Smooth muscle cell of bladder (primary cell): Measurements from ENCODE around the gene REC8. TPM values are rescaled to one million over a fixed set of nuclear protein-coding genes. Genes with fewer than 3 reads are reported as not detected.

Experiments
- total RNA-seq: library from RNA; depleted of rRNA; stranded (reverse); fragments of >200 nt; gene quantifications from 2 replicates; pipeline ENCODE4 v1.2.3, GENCODE V29; 2014

REC8 gene, protein sequence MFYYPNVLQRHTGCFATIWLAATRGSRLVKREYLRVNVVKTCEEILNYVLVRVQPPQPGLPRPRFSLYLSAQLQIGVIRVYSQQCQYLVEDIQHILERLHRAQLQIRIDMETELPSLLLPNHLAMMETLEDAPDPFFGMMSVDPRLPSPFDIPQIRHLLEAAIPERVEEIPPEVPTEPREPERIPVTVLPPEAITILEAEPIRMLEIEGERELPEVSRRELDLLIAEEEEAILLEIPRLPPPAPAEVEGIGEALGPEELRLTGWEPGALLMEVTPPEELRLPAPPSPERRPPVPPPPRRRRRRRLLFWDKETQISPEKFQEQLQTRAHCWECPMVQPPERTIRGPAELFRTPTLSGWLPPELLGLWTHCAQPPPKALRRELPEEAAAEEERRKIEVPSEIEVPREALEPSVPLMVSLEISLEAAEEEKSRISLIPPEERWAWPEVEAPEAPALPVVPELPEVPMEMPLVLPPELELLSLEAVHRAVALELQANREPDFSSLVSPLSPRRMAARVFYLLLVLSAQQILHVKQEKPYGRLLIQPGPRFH
- 0.85 and 1.2 TPM in 2 replicates for total RNA-seq

GRCh38 chr14:24171422-24172260 is at the start of gene REC8:
Gene REC8, plus strand, starts transcription at chr14:24172080. Its CDS starts 473 bp downstream, at chr14:24172553.

GRCh38 chr14:24130380-24130716 is 41.5 kb upstream of the REC8 start, which contains the start of gene FITM1:
Gene FITM1, plus strand, starts transcription at chr14:24130659. Its CDS starts 905 bp downstream, at chr14:24131564.

DNA sequence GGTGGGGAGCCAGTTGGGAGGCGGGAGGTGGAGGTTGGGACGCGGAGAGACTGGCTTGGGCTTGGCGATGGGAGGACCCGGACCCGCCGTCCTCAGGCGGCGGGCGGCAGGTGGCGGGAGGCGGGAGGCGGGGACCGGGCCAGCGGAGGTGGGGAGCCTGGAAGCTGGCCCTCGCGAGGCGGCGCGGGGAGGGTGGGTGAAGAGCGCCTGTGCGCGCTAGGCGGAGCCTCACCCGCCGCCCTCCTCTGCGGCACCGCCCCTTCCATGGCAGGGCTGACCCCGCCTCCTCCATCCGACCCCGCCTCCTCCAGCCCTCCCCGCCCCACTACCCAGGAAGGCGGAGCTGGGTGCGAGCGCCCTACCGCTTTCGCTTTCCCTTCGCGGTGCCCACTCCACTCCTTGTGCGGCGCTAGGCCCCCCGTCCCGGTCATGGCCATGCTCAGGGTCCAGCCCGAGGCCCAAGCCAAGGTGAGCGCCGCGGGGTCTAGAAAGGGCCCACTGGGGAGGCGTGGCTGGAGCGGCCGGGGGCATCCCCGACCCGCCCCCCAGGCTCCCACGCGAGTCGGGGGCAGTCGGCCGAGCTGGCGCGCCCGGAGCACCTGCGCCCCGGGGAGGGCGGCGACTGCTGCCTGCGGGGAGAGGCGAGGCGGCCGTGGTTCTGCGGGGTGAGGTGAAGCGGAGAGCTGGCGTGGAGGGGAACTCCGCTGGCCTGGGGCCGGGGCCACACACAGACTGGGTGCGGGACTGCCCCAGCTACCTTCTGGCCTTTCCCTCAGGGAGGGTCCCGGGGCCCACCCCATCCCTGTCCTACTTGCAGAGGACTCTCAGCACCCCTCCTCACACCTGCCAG is 35.8 kb upstream of the REC8 start, which contains the start of gene PSME1:
Gene PSME1 (plus strand): TSS at position 361 of the 850 bp plus-strand sequence. CDS start 69 bp downstream, at position 430.

GRCh38 chr14:24141097-24141880 is 30.6 kb upstream of the REC8 start, which contains the start of gene EMC9:
Gene EMC9, minus strand, starts transcription at chr14:24141591. Its CDS starts 287 bp downstream, at chr14:24141304.

GRCh38 chr14:24146453-24146977 is 25.4 kb upstream of the REC8 start, which contains the start of gene PSME2:
Gene PSME2, minus strand, starts transcription at chr14:24146610. Its CDS starts 29 bp downstream, at chr14:24146581.

GRCh38 chr14:24146978-24147760 is 24.7 kb upstream of the REC8 start, which contains the start of gene RNF31:
Gene RNF31, plus strand, starts transcription at chr14:24147498. Its CDS starts 201 bp downstream, at chr14:24147699.

GRCh38 chr14:24160850-24161804 is 10.8 kb upstream of the REC8 start, which contains the start of gene IRF9:
Gene IRF9, plus strand, starts transcription at chr14:24161265. Its CDS starts 880 bp downstream, at chr14:24162145.

GRCh38 chr14:24188251-24189058 is 16.6 kb downstream of the REC8 start, which contains the start of gene IPO4:
Gene IPO4, minus strand, starts transcription at chr14:24188816. Its CDS starts 29 bp downstream, at chr14:24188787.

DNA sequence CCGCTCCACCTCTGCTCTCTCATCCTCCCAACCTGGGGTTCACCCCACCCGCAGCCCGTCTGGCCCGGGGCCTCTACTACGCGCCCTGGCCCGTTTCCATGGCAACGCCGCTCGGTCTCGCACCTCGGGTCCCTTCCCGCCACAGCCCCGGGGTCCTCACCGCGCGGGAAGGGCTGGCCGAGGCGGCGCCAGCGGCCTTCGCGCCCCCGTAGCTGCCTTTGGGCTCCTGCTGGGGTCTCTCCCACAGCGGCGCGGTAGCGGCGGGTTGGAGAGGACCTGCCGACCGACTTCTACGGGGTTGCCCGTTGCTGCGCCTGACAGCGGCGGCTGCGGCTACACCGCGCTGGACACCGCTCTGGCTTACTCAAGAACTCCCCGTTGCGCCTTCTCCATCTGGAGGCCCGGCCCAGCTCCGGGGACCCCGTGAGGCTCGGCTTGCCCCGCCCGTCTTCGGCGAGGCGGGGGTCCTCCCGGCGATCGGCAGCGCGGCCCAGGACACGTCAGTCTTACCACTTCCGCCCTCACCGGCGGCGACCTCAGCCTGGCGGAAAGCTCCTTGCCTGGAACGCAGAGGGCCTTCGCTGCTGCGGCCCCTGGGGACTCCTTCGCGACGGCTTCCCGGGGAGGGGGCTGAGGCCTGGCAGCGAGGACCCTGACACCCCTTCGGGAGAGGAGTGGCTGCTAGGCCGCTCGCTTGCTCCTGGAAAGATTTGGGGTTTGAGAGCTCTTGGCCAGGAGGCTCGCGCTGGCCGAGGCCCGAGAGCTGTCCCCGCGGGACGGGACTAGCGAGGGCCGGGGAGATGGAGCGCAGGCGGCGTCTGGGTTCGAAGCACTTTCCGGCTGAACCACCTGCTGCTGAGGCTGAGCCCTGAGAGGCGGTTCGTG is 23.5 kb downstream of the REC8 start, which contains the start of gene TM9SF1:
Gene TM9SF1 (minus strand): TSS at position 256 of the 885 bp plus-strand sequence. CDS start 422 bp downstream, outside the sequence.

GRCh38 chr14:24212924-24213865 is 41.3 kb downstream of the REC8 start, which contains the start of gene CHMP4A:
Gene CHMP4A, minus strand, starts transcription at chr14:24213488. Its CDS starts 49 bp downstream, at chr14:24213439.

GRCh38 chr14:24215495-24216344 is 43.8 kb downstream of the REC8 start, which contains the start of gene MDP1:
Gene MDP1, minus strand, starts transcription at chr14:24216066. Its CDS starts 111 bp downstream, at chr14:24215955.

